ENCODE data around the gene PNMA8B.

The PNMA8B gene

GRCh38 chr19:46481223-46481848 lies 14.3 kb downstream of the PNMA8B start:
- Histone ChIP-seq H3K27ac (no peak overlapping the region), H3K4me3 (ENCODE audit: low read depth in 1 of 2, low read length in 1 of 2) (no peak overlapping the region), H3K27me3 (peaks cover 71% of the 10 kb centered on the region), H3K4me1 (ENCODE audit: control insufficient read depth in 1 of 2, insufficient read depth in 1 of 2, low read depth in 1 of 2, low read length in 1 of 2) (no peaks in the 10 kb centered on the region), H3K36me3 (no peaks in the 10 kb centered on the region), H3K9me3 (no peaks in the 10 kb centered on the region)
- TF ChIP-seq, protein P1, sequence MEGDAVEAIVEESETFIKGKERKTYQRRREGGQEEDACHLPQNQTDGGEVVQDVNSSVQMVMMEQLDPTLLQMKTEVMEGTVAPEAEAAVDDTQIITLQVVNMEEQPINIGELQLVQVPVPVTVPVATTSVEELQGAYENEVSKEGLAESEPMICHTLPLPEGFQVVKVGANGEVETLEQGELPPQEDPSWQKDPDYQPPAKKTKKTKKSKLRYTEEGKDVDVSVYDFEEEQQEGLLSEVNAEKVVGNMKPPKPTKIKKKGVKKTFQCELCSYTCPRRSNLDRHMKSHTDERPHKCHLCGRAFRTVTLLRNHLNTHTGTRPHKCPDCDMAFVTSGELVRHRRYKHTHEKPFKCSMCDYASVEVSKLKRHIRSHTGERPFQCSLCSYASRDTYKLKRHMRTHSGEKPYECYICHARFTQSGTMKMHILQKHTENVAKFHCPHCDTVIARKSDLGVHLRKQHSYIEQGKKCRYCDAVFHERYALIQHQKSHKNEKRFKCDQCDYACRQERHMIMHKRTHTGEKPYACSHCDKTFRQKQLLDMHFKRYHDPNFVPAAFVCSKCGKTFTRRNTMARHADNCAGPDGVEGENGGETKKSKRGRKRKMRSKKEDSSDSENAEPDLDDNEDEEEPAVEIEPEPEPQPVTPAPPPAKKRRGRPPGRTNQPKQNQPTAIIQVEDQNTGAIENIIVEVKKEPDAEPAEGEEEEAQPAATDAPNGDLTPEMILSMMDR (IDR thresholded peaks at IDR 0.05): no peak

DNA sequence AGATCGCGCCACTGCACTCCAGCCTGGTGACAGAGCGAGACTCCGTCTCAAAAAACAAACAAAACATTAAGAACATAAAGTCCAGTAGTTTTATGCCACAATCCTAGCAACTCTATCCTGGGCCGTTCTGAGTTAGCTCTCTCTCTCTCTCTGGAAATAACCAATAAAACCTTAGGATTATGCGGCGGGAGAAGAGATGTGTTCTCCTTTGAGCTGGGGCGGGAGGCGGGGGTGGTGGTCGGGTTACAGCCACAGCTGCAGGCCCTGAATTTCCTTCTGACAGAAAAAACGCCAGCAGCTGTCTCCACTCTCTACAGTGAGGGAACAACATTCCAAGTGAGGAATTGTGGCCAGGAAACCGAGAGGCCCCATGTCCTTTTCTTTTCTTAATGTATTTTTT lies 15.3 kb downstream of the PNMA8B start:
- TF ChIP-seq, protein P1 (IDR thresholded peaks at IDR 0.05): no peak
- H3K27ac ChIP-seq: no peak overlapping the region
- no peak overlapping the region for H3K4me3 ChIP-seq (ENCODE audit: low read depth in 1 of 2, low read length in 1 of 2)
- peaks cover 71% of the 10 kb centered on the region for H3K27me3 ChIP-seq
- no peaks in the 10 kb centered on the region for H3K36me3 ChIP-seq
- no peaks in the 10 kb centered on the region for H3K4me1 ChIP-seq (ENCODE audit: control insufficient read depth in 1 of 2, insufficient read depth in 1 of 2, low read depth in 1 of 2, low read length in 1 of 2)
- no peaks in the 10 kb centered on the region for H3K9me3 ChIP-seq

GRCh38 chr19:46478356-46478986 lies 17.2 kb downstream of the PNMA8B start:
- no peak overlapping the region for H3K27ac ChIP-seq
- TF ChIP-seq, protein P1 (IDR thresholded peaks at IDR 0.05): no peak
- H3K36me3 ChIP-seq: no peaks in the 10 kb centered on the region
- peaks cover 72% of the 10 kb centered on the region for H3K27me3 ChIP-seq
- no peak overlapping the region for H3K4me3 ChIP-seq (ENCODE audit: low read depth in 1 of 2, low read length in 1 of 2)
- no peaks in the 10 kb centered on the region for H3K9me3 ChIP-seq
- H3K4me1 ChIP-seq (ENCODE audit: control insufficient read depth in 1 of 2, insufficient read depth in 1 of 2, low read depth in 1 of 2, low read length in 1 of 2): no peaks in the 10 kb centered on the region

DNA sequence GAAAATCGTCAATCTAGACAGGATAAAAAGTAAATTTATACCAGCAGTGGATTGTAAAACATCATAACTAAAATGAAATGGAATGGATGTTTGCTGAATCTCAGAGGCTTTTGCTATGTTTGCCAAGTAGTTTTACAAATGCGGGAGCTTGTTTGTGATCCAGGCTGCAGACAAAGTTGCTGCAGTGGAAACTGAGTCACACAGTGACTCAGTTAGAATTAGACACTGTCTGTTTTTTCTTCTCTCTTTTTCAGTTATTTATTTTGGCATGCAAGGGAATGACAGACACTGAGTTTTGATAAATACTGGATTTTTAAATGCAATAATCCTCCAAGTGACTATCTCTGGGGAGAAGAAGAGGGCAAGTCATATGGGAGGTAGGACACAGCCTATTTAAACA lies 19.7 kb downstream of the PNMA8B start:
- Histone ChIP-seq H3K4me1 (ENCODE audit: control insufficient read depth in 1 of 2, insufficient read depth in 1 of 2, low read depth in 1 of 2, low read length in 1 of 2) (no peaks in the 10 kb centered on the region), H3K27ac (no peak overlapping the region)

DNA sequence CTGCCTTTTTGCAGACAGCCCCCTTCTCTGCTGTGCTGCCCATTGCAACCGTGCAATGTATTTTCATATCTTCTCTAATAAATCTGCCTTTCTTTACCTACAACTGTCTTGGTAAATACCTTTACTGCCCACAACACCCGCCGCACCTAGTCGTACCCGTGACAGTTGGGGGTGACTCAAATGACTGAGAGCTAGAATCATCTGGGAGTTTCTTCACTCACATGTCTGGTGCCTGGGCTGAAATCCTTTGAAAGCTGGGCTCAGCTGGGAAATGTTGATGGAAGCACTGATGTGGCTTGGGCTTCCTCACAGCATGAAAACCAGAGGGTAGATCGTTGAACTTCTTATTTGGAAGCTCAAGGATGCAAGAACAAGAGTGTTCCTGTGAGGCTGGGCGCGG lies 21.5 kb downstream of the PNMA8B start:
- Histone ChIP-seq H3K27me3 (peaks cover 74% of the 10 kb centered on the region), H3K4me1 (ENCODE audit: control insufficient read depth in 1 of 2, insufficient read depth in 1 of 2, low read depth in 1 of 2, low read length in 1 of 2) (no peaks in the 10 kb centered on the region), H3K36me3 (no peaks in the 10 kb centered on the region), H3K4me3 (ENCODE audit: low read depth in 1 of 2, low read length in 1 of 2) (no peak overlapping the region), H3K9me3 (no peaks in the 10 kb centered on the region), H3K27ac (no peak overlapping the region)
- TF ChIP-seq, protein P1 (IDR thresholded peaks at IDR 0.05): no peak

More for the DNA sequence above, 19.7 kb downstream of the PNMA8B start:
- H3K9me3 ChIP-seq: no peaks in the 10 kb centered on the region
- TF ChIP-seq, protein P1 (IDR thresholded peaks at IDR 0.05): no peak
- H3K27me3 ChIP-seq: peaks cover 72% of the 10 kb centered on the region
- H3K4me3 ChIP-seq (ENCODE audit: low read depth in 1 of 2, low read length in 1 of 2): no peak overlapping the region
- no peaks in the 10 kb centered on the region for H3K36me3 ChIP-seq

Measured in neutrophil (primary cell).